Trophoblast cell (in vitro differentiated cells and primary cell): ENCODE results near the gene SLC4A1.
A peak's percentile ranks its signal among the peaks of the same experiment; 100 is the strongest.

Experiments
- DNase-seq, 2 donors: peaks; one replicate each; pipeline ENCODE4 v3.0.0-alpha.2; 2016
- H2AFZ ChIP-seq: 2 replicates; pipeline ENCODE4 v1.6.1; 2013; ENCODE audit warnings: low read length, moderate library complexity, mild to moderate bottlenecking; ENCODE audit not compliant: insufficient read depth, poor library complexity
- H2AK5ac ChIP-seq: 2 replicates; pipeline ENCODE4 v1.6.1; 2013; ENCODE audit warnings: mild to moderate bottlenecking, low read length
- H2BK120ac ChIP-seq: 2 replicates; pipeline ENCODE4 v1.6.1; 2013; ENCODE audit warnings: low read length, mild to moderate bottlenecking, moderate library complexity; ENCODE audit not compliant: insufficient read depth, poor library complexity
- H2BK12ac ChIP-seq: 2 replicates; pipeline ENCODE4 v1.6.1; 2013; ENCODE audit warnings: mild to moderate bottlenecking, low read length, moderate library complexity
- H2BK5ac ChIP-seq: 2 replicates; pipeline ENCODE4 v1.6.1; 2013; ENCODE audit warnings: low read length, low read depth, moderate library complexity, mild to moderate bottlenecking; ENCODE audit not compliant: poor library complexity
- H3K14ac ChIP-seq: 2 replicates; pipeline ENCODE4 v1.6.1; 2013; ENCODE audit warnings: mild to moderate bottlenecking, low read length
- H3K18ac ChIP-seq: 2 replicates; pipeline ENCODE4 v1.6.1; 2013; ENCODE audit warnings: mild to moderate bottlenecking, low read length
- H3K23ac ChIP-seq: 2 replicates; pipeline ENCODE4 v1.6.1; 2013; ENCODE audit warnings: low read length
- H3K27ac ChIP-seq: 2 replicates; pipeline ENCODE4 v1.5.1; 2013; ENCODE audit warnings: low read depth, mild to moderate bottlenecking, inconsistent platforms, low read length, moderate library complexity
- H3K27me3 ChIP-seq: 2 replicates; pipeline ENCODE4 v1.6.1; 2013; ENCODE audit warnings: inconsistent platforms, mild to moderate bottlenecking, low read length, moderate library complexity; ENCODE audit not compliant: insufficient read depth
- H3K36me3 ChIP-seq, 2 experiments: 1 replicate in 1 of 2; 2 replicates in 1 of 2; pipeline ENCODE4 v1.6.1; 2013; ENCODE audit warnings: low read length in 2 of 2, mild to moderate bottlenecking in 2 of 2, moderate library complexity in 1 of 2; ENCODE audit not compliant: insufficient read depth in 2 of 2, control insufficient read depth in 1 of 2
- H3K4ac ChIP-seq: 2 replicates; pipeline ENCODE4 v1.6.1; 2013; ENCODE audit warnings: low read depth, mild to moderate bottlenecking, low read length, moderate library complexity
- H3K4me1 ChIP-seq, 2 experiments: 1 replicate in 1 of 2; 2 replicates in 1 of 2; pipeline ENCODE4 v1.6.1; 2013; ENCODE audit warnings: low read length in 2 of 2, mild to moderate bottlenecking in 2 of 2, moderate library complexity in 1 of 2; ENCODE audit not compliant: insufficient read depth in 2 of 2, control insufficient read depth in 1 of 2
- H3K4me2 ChIP-seq: 2 replicates; pipeline ENCODE4 v1.6.1; 2013; ENCODE audit warnings: inconsistent platforms, mild to moderate bottlenecking, low read length, moderate library complexity
- H3K4me3 ChIP-seq: 2 replicates; pipeline ENCODE4 v1.5.1; 2013; ENCODE audit warnings: mild to moderate bottlenecking, low read depth, low read length, inconsistent platforms
- H3K79me1 ChIP-seq: one replicate; pipeline ENCODE4 v1.6.1; 2013; ENCODE audit warnings: low read length
- H3K79me2 ChIP-seq: 2 replicates; pipeline ENCODE4 v1.6.1; 2013; ENCODE audit warnings: low read length, mild to moderate bottlenecking; ENCODE audit not compliant: control insufficient read depth, insufficient read depth, poor library complexity
- H3K9ac ChIP-seq: 2 replicates; pipeline ENCODE4 v1.6.1; 2013; ENCODE audit warnings: mild to moderate bottlenecking, low read length
- H3K9me3 ChIP-seq: 2 replicates; pipeline ENCODE4 v1.6.1; 2013; ENCODE audit warnings: low read depth, mild to moderate bottlenecking, control low read depth, inconsistent platforms, low read length; ENCODE audit not compliant: insufficient read depth
- H4K12ac ChIP-seq: 2 replicates; pipeline ENCODE4 v1.6.1; 2013; ENCODE audit warnings: low read depth, mild to moderate bottlenecking, low read length, moderate library complexity
- H4K8ac ChIP-seq: 2 replicates; pipeline ENCODE4 v1.6.1; 2013; ENCODE audit warnings: low read depth, mild to moderate bottlenecking, low read length, moderate library complexity
- H4K91ac ChIP-seq: one replicate; pipeline ENCODE4 v1.6.1; 2013; ENCODE audit warnings: low read depth, mild to moderate bottlenecking, low read length, moderate library complexity
- WGBS: extraction: QIAGEN DNeasy Blood & Tissue Kit; methylation state at CpG from one replicate; pipeline ENCODE4 v1.1.7; 2013; ENCODE audit warnings: missing lambda C conversion rate; ENCODE audit not compliant: insufficient read length, insufficient coverage; ENCODE audit errors: extremely low coverage; 5-methylcytosine and 5-hydroxymethylcytosine counted together

Gene SLC4A1

GRCh38 chr17:44314524-44314868 lies 46.6 kb upstream of the SLC4A1 start:
- H2AFZ ChIP-seq, result no peak overlapping the region
- WGBS, result no CpG with 5 or more reads among the region's 11 CpGs

GRCh38 chr17:44314031-44314430 lies 46.1 kb upstream of the SLC4A1 start:
- H3K9ac ChIP-seq, result no peak overlapping the region
- no peak overlapping the region for H2BK120ac ChIP-seq
- WGBS, result no CpG with 5 or more reads among the region's 7 CpGs

More at GRCh38 chr17:44314524-44314868, 46.6 kb upstream of the SLC4A1 start:
- peak overlapping the region; percentile 76 for H3K4me2 ChIP-seq
- no peak overlapping the region for H4K12ac ChIP-seq
- peaks cover 20% of the 10 kb centered on the region for H3K27me3 ChIP-seq
- no peak overlapping the region for H3K23ac ChIP-seq
- no peaks in the 10 kb centered on the region for H3K79me2 ChIP-seq
- H3K18ac ChIP-seq, result no peak overlapping the region
- H4K91ac ChIP-seq, result no peak overlapping the region
- no peak overlapping the region for H3K9ac ChIP-seq
- no peak overlapping the region for H2BK12ac ChIP-seq
- H3K4ac ChIP-seq, result no peak overlapping the region
- no peak overlapping the region for H3K14ac ChIP-seq
- H2AK5ac ChIP-seq, result no peak overlapping the region
- no peaks in the 10 kb centered on the region for H3K79me1 ChIP-seq
- H4K8ac ChIP-seq, result no peak overlapping the region
- H3K36me3 ChIP-seq, result peaks cover 3% of the 10 kb centered on the region in 2 experiments
- H3K4me1 ChIP-seq, result peaks cover 9 to 10% of the 10 kb centered on the region in 2 experiments
- no peak overlapping the region for H2BK5ac ChIP-seq
- no peak overlapping the region for H3K4me3 ChIP-seq
- H3K9me3 ChIP-seq, result peaks cover 6% of the 10 kb centered on the region
- no peak overlapping the region for H2BK120ac ChIP-seq
- DNase-seq, result no peak
- no peak overlapping the region for H3K27ac ChIP-seq

GRCh38 chr17:44312396-44313104 lies 44.6 kb upstream of the SLC4A1 start:
- Histone ChIP-seq H3K4me1 (peaks cover 16 to 17% of the 10 kb centered on the region in 2 experiments), H2AFZ (no peak overlapping the region), H3K36me3 (no peaks in the 10 kb centered on the region), H3K14ac (no peak overlapping the region), H3K9ac (no peak overlapping the region), H3K18ac (no peak overlapping the region), H3K27me3 (peaks cover 20% of the 10 kb centered on the region), H3K27ac (no peak overlapping the region), H4K8ac (no peak overlapping the region), H2BK5ac (no peak overlapping the region), H4K12ac (no peak overlapping the region), H4K91ac (no peak overlapping the region), H3K4me3 (no peak overlapping the region), H3K79me2 (no peaks in the 10 kb centered on the region), H3K23ac (no peak overlapping the region), H3K79me1 (no peaks in the 10 kb centered on the region), H2AK5ac (no peak overlapping the region), H2BK12ac (no peak overlapping the region), H3K9me3 (peaks cover 6% of the 10 kb centered on the region), H2BK120ac (no peak overlapping the region), H3K4ac (no peak overlapping the region), H3K4me2 (no peak overlapping the region)
- DNase-seq, result no peak
- WGBS, result no CpG with 5 or more reads among the region's 17 CpGs

More at GRCh38 chr17:44314031-44314430, 46.1 kb upstream of the SLC4A1 start:
- DNase-seq, result no peak
- H2AFZ ChIP-seq, result no peak overlapping the region
- H3K14ac ChIP-seq, result no peak overlapping the region
- H3K4me3 ChIP-seq, result no peak overlapping the region
- H3K27me3 ChIP-seq, result peaks cover 20% of the 10 kb centered on the region
- H3K4ac ChIP-seq, result no peak overlapping the region
- no peak overlapping the region for H3K4me2 ChIP-seq
- H3K36me3 ChIP-seq, result no peaks in the 10 kb centered on the region
- H3K23ac ChIP-seq, result no peak overlapping the region
- no peak overlapping the region for H4K12ac ChIP-seq
- no peaks in the 10 kb centered on the region for H3K79me1 ChIP-seq
- no peaks in the 10 kb centered on the region for H3K79me2 ChIP-seq
- H4K8ac ChIP-seq, result no peak overlapping the region
- H3K4me1 ChIP-seq, result peaks cover 9 to 10% of the 10 kb centered on the region in 2 experiments
- H3K9me3 ChIP-seq, result peaks cover 6% of the 10 kb centered on the region
- H4K91ac ChIP-seq, result no peak overlapping the region
- no peak overlapping the region for H2BK5ac ChIP-seq
- H3K18ac ChIP-seq, result no peak overlapping the region
- H3K27ac ChIP-seq, result no peak overlapping the region
- H2BK12ac ChIP-seq, result no peak overlapping the region
- H2AK5ac ChIP-seq, result no peak overlapping the region

GRCh38 chr17:44311562-44312181 lies 43.7 kb upstream of the SLC4A1 start:
- Histone ChIP-seq H3K36me3 (no peaks in the 10 kb centered on the region), H2BK120ac (no peak overlapping the region), H3K14ac (no peak overlapping the region), H4K12ac (no peak overlapping the region), H2BK12ac (no peak overlapping the region), H2AK5ac (no peak overlapping the region), H3K79me1 (no peaks in the 10 kb centered on the region), H3K9me3 (peaks cover 6% of the 10 kb centered on the region), H3K79me2 (no peaks in the 10 kb centered on the region), H2AFZ (no peak overlapping the region), H3K18ac (no peak overlapping the region), H4K91ac (no peak overlapping the region), H3K4me3 (no peak overlapping the region), H3K27me3 (peaks cover 18% of the 10 kb centered on the region), H3K23ac (no peak overlapping the region), H4K8ac (no peak overlapping the region), H3K9ac (no peak overlapping the region), H3K4me1 (peaks cover 17 to 18% of the 10 kb centered on the region in 2 experiments), H3K4me2 (no peak overlapping the region), H2BK5ac (no peak overlapping the region), H3K4ac (no peak overlapping the region), H3K27ac (no peak overlapping the region)
- no peak for DNase-seq
- WGBS, result no CpG with 5 or more reads among the region's 5 CpGs
